Right renal pelvis (tissue), 4 donors: ENCODE measurements around the gene PEX10. TPM values are rescaled to one million over a fixed set of nuclear protein-coding genes. Genes with fewer than 3 reads are reported as not detected.
"Not testable (repeated sequence)": the region's sequence is repeated elsewhere in the genome, so short reads cannot be mapped to it uniquely, and the experiment has no call there.

Source experiments
- DNase-seq, 4 donors: peaks; one replicate each; pipeline ENCODE4 v3.0.0-alpha.2; 2013; ENCODE audit warnings: low read depth in 4 of 4, low spot score in 3 of 4, missing footprints in 1 of 4
- polyA plus RNA-seq, 4 donors: library from polyadenylated mRNA; unstranded; fragments of 120-200 nt; gene quantifications; one replicate each; pipeline ENCODE4 v1.2.1, GENCODE V29; 2013; ENCODE audit not compliant: insufficient read length in 4 of 4

PEX10 gene
- polyA plus RNA-seq, 4 donors = 21.0 to 29.9 (median 23.3) TPM

GRCh38 chr1:2444138-2444591 lies 31.8 kb upstream of the PEX10 start:
- no peak for DNase-seq

- DNase-seq = no peak
Measured at GRCh38 chr1:2443277-2444137, 31.1 kb upstream of the PEX10 start.

DNA sequence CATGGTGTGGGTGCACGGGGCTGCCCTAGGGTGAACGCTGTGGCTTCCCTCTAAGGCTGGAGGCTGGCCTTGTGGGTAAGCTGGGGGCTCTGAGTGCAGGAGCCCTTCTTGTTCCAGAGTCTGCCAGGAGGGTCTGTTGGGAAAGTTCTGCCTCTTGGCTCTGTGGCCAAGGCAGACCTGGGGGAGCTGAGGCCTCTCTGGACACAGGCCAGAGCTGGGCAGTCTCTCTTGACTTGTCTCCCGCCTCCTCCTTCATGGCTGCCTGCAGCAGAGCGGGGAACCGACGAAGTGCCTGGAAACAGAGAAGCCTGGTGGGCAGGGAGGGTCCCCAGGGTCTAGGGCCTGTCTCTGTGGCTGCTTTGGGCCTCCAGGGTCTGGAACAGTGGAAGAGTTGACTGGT lies 30.3 kb upstream of the PEX10 start:
- no peak for DNase-seq

GRCh38 chr1:2441746-2442145 lies 29.4 kb upstream of the PEX10 start:
- DNase-seq = no peak

GRCh38 chr1:2440346-2440745 lies 28.0 kb upstream of the PEX10 start:
- DNase-seq = not testable (repeated sequence)

GRCh38 chr1:2439369-2439768 lies 27.0 kb upstream of the PEX10 start:
- no peak for DNase-seq

DNA sequence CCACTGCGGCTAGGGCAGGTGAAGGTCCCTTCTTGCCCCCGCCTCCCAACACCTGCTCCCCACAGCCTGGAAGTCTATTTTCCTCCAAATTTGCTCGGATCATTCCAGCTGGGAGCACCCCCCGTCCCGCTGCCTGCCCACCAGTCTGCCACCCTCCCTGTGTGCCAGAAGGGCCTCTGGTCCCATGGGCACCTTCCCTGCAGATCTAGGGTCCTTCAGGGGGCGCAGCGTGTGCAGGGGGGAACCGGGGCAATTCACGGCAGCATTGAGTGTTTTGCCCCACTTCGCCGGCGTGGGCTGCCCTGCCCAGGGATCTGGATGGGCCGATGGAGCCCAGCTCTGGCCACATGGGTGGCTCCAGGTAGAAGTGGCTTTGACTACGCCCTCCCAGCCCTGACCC lies 26.3 kb upstream of the PEX10 start:
- DNase-seq = no peak

DNA sequence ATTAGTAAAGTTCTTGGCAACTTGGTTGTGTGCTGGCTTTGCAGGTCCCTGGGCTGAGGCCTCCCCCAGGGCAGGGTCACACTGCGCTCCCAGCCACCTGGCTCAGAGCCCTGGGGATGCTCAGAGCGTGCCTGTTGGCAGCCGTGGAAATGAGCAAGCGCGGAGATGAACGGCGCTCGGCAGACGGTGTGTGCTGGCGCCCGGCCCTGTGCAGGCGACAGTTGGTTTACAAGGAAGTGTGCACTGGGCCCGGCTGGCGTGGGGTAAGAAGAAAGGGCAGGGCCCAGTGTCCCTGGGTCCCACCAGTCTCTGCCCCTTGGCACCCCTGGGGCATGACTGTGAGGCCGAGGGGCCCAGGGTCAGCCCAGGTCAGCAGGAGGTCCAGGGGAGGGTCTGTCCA lies 25.7 kb upstream of the PEX10 start:
- DNase-seq = no peak

- DNase-seq = no peak
Measured at GRCh38 chr1:2437617-2438016, 25.3 kb upstream of the PEX10 start.

DNA sequence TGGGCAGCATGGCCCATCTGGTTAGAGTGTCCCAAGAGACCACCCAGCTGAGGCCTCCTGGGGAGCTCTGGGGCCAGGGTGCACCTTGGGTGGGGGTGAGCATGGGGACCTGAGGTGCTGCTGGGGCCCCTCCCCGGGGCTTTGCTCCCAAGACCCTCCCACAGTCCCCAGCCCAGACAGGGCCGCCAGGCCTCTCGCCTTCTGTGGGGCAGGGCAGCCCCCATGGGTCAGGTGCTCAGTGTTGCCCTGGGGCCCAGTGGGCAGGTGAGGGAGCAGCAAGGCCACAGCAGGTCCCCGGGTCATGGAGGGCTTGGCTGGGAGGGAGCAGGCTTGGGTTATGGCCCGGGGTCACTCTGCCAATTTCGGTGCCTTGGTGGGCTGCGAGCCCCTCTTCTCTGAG lies 24.5 kb upstream of the PEX10 start:
- DNase-seq = no peak

GRCh38 chr1:2435746-2436355 lies 23.5 kb upstream of the PEX10 start:
- no peak for DNase-seq

GRCh38 chr1:2435091-2435490 lies 22.7 kb upstream of the PEX10 start:
- no peak for DNase-seq

DNA sequence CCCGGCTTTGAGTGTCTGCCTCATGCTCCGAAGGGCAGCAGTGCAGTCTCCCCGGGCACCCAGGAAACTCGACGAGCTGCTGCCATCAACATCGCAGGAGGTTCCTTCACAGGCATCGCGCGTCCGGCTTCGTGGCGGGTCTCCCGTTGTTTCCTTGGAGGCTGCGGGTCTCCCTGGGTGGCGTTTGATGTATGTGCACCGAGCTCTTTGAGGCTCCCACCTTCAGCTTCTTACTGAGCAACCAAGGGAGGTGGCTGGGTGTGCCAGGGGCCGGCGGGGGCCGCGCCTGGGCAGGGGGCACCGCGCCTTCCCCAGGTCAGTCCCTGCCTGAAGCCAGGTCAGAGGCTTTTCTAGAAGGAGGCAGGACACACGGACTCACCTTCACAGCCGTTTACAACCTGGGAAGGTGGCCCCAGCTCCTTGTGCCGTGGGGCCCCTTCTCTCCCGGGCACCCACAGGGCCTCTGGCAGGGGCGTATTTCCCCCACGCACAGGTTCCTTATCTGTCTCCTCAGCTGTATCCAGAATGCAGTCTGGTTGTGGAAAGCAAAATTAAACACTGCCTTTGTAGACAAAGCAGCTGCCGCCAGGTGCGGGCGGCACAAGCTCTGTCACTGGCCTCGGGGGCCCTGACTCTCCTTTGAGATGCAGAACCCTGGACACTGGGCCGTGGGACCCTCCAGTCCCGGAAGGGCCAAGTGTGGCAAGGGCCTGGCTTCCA lies 21.7 kb upstream of the PEX10 start:
- DNase-seq = no peak

DNA sequence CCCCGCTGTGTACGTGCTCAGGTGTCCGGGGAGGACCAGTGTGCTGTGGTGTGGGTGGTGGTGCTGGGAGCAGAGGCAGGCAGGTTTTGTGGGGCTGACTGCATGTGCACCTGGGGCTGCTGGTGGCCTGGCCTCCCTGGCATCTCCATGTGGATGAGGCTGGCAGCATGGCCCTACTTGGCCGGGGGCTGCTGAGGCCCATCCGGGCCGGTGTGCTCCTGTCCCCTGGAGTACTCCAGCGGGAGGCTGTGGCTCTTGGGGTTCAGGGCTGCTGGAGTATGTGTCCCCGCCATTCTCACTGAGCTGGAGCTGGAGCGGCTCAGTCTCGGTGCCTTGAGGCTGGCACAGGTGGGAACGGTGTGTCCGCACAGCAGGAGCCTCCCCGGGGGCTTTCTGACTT lies 20.8 kb upstream of the PEX10 start:
- DNase-seq = no peak

- DNase-seq = no peak
Measured at GRCh38 chr1:2432441-2432844, 20.1 kb upstream of the PEX10 start.

DNA sequence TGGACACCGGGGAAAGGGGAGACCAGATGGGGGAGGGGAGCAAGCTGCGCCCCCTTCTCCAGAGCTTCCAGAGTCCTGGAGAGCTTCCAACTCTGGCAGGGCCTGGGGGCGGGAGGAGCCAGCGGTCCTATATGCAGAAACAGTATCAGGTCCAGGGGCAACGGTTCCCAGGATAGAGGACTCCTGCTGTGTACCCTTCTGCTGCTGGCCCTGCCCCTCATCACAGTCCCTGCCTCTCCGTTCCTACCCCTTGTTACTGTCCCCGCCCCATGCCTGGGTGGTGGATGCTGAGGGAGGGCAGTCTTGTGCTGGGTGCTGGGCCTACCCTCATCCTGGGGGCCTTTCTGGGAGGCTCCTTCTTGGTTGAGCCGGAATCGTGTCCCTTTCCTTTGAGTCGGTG lies 19.2 kb upstream of the PEX10 start:
- no peak for DNase-seq

GRCh38 chr1:2431103-2431502 lies 18.7 kb upstream of the PEX10 start:
- DNase-seq = no peak

- DNase-seq = no peak
Measured at GRCh38 chr1:2430592-2430973, 18.2 kb upstream of the PEX10 start.

DNA sequence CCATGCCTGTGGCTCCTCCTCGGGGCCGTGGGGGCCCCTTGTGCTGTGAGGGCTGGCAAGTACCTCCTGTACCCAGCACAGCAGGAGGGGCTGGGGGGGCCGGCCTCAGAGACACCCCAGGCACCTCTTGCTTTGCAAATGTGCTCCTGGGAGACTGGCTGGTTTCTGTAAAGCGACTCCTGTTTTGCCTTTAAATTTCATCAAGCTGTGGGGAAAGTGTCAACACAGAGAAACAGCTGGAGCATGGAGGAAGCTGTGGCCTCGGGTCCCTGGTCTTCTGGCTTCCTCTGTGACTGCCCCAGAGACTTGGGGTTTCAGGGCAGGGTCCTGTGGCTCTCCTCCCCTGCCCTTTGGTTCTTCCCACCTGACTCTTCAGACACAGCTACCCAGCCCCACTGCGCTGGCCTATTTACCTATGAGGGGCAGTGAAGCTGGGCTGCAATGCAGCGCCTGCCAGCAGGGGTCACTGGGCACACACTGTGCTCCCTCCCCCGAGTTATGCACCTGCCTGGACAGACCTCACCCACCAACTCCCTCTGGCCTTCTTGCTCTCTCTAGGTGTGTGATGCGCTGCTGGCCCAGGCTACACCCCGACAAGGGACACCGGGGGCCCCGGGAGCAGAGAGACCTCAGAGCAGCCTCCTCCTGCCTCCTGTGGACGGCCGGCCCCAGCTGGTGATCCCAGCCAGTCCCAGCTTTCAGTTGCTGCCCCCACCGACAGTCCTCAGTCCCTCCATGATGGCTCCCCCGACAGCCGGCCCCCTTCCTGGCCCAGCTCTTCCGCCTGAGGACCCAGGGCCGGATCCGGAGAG lies 17.6 kb upstream of the PEX10 start:
- no peak for DNase-seq

- DNase-seq = no peak
Measured at GRCh38 chr1:2428490-2428889, 16.1 kb upstream of the PEX10 start.

GRCh38 chr1:2427976-2428375 lies 15.6 kb upstream of the PEX10 start:
- DNase-seq = no peak
